Gastroesophageal sphincter (tissue), 3 donors: ENCODE results near the gene PROC.

Experiments
- CTCF ChIP-seq, 4 experiments: fragments of 200-600 bp in 2 of 4; fragments of 450-650 bp in 2 of 4; sonication (generic) in 1 of 4; IDR thresholded peaks; one replicate each; pipeline ENCODE4 v1.5.1; 2017 to 2019; ENCODE audit warnings: antibody characterized with exemption in 4 of 4, mild to moderate bottlenecking in 2 of 4, moderate library complexity in 2 of 4
- EP300 ChIP-seq: sonication (generic); formaldehyde crosslinking; IDR thresholded peaks from one replicate; pipeline ENCODE4 v1.6.1; 2017; ENCODE audit warnings: antibody characterized with exemption, mild to moderate bottlenecking
- POLR2A ChIP-seq, 2 donors: fragments of 450-650 bp; IDR thresholded peaks; one replicate each; pipeline ENCODE4 v1.6.1; 2017; ENCODE audit warnings: antibody characterized with exemption in 2 of 2, mild to moderate bottlenecking in 2 of 2, moderate library complexity in 1 of 2

GRCh38 chr2:127398239-127398590 lies 20.0 kb upstream of the PROC start:
- TF ChIP-seq CTCF (IDR thresholded peaks at IDR 0.05) (no peak), EP300 (no peak), POLR2A (IDR thresholded peaks at IDR 0.05) (no peak)
